Measurements from ENCODE around the gene BMPR2.
"Not testable (repeated sequence)": the region's sequence is repeated elsewhere in the genome, so short reads cannot be mapped to it uniquely, and the experiment has no call there.

The BMPR2 gene

GRCh38 chr2:202382684-202383083, 6.6 kb downstream of the BMPR2 start:
- TF ChIP-seq CTCF (IDR thresholded peaks at IDR 0.05; ENCODE audit: control insufficient read depth, extremely low read depth, insufficient read depth): no peak
- no peak for DNase-seq (ENCODE audit: low read depth)
- H3K4me3 ChIP-seq (ENCODE audit: low read depth, low read length): no peak overlapping the region

GRCh38 chr2:202386495-202386894, 10.4 kb downstream of the BMPR2 start:
- DNase-seq (ENCODE audit: low read depth); H3K4me3 ChIP-seq (ENCODE audit: low read depth, low read length): not testable (repeated sequence)

GRCh38 chr2:202387608-202388342, 11.6 kb downstream of the BMPR2 start:
- no peak for TF ChIP-seq CTCF (IDR thresholded peaks at IDR 0.05; ENCODE audit: control insufficient read depth, extremely low read depth, insufficient read depth)
- H3K4me3 ChIP-seq (ENCODE audit: low read depth, low read length): no peak overlapping the region
- DNase-seq (ENCODE audit: low read depth): no peak

- H3K4me3 ChIP-seq (ENCODE audit: low read depth, low read length): no peak overlapping the region
- TF ChIP-seq CTCF (IDR thresholded peaks at IDR 0.05; ENCODE audit: control insufficient read depth, extremely low read depth, insufficient read depth): no peak
- DNase-seq (ENCODE audit: low read depth): no peak
These were observed 24.8 kb downstream of the BMPR2 start for GRCh38 chr2:202400941-202401340.

- TF ChIP-seq CTCF (IDR thresholded peaks at IDR 0.05; ENCODE audit: control insufficient read depth, extremely low read depth, insufficient read depth): no peak
- H3K4me3 ChIP-seq (ENCODE audit: low read depth, low read length): no peak overlapping the region
- DNase-seq (ENCODE audit: low read depth): no peak
These were observed 29.7 kb downstream of the BMPR2 start for GRCh38 chr2:202405798-202406197.

- H3K4me3 ChIP-seq (ENCODE audit: low read depth, low read length): no peak overlapping the region
- peak; percentile 69 for DNase-seq (ENCODE audit: low read depth)
- TF ChIP-seq CTCF (IDR thresholded peaks at IDR 0.05; ENCODE audit: control insufficient read depth, extremely low read depth, insufficient read depth): no peak
These were observed 30.4 kb downstream of the BMPR2 start for GRCh38 chr2:202406445-202406978.

GRCh38 chr2:202408546-202409140, 32.5 kb downstream of the BMPR2 start:
- no peak overlapping the region for H3K4me3 ChIP-seq (ENCODE audit: low read depth, low read length)
- peak; percentile 13 for DNase-seq (ENCODE audit: low read depth)
- no peak for TF ChIP-seq CTCF (IDR thresholded peaks at IDR 0.05; ENCODE audit: control insufficient read depth, extremely low read depth, insufficient read depth)
